NCI-H345 treated with DMSO at 0.1 percent for 48 hours (cell line): ENCODE data around the gene RNU6-9.

Source experiments
- DNase-seq: peaks from one replicate; lab custom pipeline; 2025; ENCODE audit not compliant: unreplicated experiment; lab: John Stamatoyannopoulos, UW

The RNU6-9 gene

DNA sequence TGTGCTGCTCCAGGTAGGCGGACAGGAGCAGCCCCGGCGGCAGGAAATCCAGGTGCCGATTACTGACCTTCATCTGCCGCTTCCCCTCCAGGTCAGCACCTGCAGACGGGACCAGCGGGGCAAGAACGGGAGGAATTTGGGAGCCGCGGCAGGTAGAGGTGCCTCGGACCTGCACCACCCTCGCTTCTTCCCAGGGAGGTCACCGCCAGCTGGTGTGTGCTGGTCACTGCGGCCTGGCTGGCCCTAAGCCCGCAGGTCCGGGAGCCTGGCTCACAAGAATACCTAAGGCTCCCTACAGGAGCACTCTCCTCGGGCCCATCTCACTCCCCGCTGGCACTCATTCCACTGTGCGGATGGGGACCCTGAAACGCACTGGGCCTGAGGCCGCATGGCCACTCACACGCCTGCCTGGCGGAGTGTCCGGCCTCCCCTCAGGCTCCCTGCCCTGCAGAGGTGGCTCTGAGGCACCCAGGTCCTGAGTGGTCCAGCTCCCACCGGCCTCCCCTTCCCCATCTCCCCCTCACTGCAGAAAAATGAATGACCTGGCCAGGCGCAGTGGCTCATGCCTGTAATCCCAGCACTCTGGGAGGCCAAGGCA lies 4.3 kb downstream of the RNU6-9 start:
- DNase-seq: no peak

DNA sequence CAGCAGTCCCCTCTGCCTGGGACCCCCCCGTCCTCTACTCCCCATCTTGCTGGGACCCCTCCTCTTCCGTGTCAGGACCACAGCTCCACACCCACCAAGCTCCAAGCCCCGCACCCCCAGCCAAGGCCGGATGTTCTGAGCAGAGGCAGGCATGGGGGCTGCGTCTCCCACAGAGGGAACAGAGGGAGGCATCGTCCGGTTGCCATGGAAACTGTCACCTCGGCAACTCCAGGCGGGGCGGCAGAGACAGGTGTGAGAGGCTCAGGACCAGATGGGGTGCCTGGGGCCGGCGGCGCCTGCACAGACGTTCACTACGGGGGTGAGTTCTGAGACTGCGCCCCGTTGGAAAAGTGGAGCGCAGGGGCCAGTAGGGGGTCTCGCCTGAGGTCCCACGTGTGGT lies 5.4 kb downstream of the RNU6-9 start:
- no peak for DNase-seq

DNA sequence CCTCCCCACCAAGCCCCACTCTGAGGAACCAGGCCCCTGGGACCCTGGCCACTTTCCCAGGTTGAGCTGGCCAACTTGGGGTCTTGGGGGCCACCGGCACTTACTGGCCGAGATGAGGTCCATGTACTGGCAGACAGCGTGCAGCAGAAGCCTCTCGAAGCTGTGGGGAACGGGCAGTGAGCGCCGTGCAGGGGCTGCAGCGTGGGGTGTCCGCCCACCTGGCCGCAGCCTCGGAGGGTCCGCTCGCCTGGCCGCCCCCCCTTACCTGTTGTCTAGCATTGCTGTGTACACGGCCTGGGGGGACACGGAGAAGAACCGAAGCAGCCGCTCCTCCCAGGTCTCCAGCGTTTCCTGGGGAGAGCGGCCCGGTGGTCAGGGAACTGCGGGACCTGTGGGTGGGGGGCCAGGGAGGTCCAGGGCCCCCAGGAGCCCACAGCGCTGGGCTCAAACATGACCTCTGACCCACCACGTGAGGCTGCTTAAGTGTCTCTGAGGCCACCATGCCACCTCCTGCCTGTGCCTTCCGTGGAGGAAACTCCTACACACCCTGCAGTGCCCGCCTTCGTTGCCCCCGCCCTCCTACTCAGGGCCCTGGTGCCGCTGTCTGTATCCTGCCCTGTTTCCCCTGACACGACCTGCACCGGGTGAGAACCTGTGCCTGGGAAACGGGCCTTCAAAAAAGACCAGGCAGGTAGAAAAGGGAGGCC lies 6.2 kb downstream of the RNU6-9 start:
- no peak for DNase-seq

DNA sequence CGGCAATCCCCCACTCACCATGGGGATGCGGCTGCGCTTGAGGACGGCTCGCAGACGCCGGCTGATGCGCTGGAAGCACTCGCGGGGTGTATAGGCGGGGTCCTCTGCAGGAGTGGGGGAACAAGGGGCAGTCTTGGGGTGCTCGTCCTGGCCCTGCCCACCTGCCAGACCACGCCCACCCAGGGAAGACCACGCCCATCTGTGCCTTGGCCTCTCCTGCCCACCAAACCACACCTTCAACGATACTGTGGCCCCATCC lies 6.7 kb downstream of the RNU6-9 start:
- DNase-seq: no peak

DNA sequence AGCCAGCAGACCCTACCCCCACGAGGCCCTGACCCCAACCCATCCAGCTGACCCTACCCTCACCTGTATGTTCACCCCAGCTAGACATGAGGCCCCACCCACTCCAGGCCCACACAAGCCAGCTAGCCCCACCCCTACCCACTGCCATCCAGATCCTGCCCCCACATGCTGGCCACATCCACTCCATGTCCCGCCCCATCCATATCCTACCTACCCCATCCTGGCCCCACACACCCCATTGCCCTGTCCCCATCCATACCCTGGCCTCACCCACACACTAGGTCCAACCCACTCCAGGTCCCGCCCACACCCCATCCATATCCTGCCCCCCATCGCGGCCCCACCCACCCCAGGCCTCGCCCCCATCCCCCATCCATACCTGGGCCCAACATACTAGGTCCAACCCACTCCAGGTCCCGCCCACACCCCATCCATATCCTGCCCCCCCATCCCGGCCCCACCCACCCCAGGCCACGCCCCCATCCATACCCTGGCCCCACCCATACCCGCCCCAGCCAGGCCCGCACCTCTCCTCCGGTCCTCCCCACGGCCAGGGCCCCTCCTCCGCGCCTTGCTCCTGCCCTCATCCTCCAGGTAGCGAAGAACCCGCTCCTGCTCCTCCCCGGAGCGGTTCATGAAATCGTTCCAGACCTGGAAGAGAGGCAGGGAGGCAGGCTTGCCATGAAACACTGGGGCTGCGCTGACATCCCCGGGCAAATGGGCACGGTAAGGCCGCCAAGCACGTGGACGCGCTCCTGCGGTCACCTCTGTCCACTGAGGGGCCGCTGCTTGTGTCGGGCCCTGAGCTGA lies 7.2 kb downstream of the RNU6-9 start:
- DNase-seq: no peak

DNA sequence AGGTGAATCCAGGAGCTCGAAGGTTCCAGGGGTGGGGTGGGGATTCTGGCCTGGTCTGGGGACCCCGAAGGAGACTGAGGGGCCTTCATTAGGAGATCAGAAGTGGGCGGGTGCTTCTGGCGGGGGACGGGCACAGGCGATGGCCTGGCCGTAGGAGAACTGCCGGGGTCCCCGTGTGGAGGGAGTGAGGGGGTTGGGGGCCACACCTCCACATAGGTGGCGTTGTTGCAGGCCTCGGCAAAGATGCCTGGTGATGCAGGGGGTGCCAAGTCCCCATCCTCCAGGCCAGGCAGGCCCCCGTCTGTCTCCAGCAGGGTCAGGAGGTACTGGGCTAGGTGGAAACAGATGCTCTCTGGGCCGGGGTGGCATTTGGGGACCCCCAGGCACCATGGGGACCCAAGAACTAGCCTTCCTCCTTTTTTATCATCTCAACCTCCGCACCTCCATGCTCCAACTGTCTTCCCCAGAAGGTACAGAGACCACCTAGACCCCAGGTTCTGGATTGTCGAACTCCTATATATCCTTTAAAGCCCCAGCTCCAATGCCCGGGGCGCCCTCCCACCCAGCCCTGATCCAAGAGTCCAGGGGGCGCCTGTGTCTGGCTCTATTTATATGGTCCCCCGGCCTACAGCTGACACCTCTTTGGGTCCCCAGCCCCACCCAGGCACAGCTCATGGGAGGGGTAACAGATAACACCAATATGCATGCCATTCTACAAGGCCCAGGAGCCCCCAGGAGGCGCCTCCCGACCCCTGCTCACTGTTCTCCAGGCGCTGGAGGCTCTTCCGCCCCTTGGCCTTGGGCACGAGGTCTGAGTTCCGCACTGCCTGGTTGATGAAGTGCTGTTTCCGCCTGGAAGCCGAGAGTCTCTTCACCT lies 8.2 kb downstream of the RNU6-9 start:
- DNase-seq: no peak

DNA sequence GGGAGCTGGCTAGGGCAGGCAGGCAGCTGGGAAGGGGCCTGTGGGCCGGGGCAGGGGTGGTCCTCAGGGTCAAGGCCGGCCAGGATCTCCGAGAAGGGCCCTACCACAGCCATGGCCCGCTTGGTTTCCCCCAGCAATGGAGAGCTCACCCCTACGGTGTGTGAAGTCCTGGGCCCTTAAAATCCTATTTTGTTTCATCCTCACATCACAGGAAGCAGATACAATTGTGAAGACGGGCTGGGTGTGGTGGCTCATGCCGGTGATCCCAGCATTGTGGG lies 8.7 kb downstream of the RNU6-9 start:
- no peak for DNase-seq

DNA sequence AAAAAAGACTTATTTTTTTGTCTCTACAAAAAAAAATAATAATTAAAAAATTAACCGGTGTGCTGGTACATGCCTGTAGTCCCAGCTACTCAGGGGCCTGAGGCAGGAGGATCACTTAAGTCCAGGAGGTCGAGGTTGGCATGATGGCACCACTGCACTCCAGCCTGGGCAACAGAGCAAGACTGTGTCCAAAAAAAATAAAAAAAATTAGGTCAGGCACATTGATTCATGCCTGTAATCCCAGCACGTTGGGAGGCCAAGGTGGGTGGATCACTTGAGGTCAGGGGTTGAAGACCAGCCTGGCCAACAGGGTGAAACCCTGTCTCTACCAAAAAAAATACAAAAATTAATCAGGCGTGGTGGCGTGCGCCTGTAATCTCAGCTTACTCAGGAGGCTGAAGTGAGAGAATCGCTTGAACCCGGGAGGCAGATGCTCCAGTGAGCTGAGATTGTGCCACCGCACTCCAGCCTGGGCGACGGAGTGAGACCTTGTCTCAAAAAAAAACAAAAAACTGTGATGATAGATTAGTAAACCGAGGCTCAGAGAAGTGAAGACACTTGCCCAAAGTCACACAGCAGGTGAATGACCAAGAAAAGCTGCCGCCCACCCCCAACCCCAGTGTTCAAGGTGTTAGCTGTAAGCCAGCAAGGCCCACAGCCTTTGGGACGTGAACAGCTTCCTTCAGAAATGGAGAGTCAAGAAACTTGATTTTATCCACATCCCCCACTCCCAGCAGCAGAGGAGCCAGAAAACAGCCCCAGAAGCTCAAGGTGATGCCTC lies 9.4 kb downstream of the RNU6-9 start:
- DNase-seq: no peak

DNA sequence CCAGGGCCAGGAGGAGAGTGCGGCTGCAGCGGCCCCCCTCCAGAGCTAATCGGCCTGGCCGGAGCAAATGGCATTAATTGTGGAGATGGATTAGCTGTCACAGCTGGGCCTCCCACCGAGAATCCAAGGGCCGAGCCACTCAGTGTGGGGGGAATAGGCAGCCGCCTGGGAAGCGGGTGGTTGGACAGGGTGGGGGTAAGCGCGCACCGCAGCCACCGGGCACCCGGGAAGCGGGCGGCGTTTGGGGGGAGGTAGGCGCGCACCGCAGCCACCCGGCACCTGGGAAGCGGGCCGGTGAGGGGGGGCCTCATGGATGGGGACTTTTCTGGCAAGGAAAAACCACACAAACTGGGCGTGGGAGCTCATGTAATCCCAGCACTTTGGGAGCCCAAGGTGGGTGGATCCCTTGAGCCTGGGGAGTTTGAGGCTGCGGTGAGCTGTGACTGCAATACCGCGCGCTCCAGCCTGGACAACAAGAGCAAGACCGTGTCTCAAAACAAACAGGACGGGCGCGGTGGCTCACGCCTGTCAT lies 10.0 kb downstream of the RNU6-9 start:
- DNase-seq: no peak

DNA sequence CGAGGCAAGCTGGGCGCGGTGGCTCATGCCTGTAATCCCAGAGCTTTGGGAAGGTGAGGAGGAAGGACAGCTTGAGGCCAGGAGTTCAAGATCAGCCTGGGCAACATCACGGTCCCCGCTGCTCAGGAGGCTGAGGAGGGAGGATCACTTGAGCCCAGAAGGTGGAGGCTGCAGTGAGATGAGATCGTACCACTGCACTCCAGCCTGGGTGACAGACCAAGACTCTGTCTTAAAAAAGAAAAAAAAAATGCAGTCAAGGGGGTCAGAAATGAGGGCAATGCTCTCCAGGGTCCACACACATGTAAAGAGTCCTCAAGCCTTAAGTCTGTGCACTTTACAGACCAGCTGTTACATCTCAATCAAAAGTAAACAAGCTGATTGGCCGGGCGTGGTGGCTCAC lies 11.3 kb downstream of the RNU6-9 start:
- DNase-seq: no peak

DNA sequence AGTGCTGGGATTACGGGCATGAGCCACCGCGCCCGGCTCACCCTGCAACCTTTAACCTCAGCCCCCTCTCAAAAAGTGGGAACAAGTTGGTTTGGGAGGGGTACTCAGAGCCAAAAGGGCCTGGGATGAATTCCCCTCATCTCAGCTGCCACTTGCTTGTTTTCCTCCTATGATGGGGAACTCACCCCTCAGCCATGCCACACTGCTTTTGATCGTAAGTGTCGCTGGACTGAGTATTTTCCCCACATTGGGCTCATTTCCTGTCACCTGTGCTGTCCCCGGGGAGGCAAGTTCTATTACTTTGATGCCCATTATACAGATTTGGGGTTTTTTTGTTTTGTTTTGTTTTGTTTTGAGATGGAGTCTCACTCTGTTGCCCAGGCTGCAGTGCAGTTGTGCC lies 13.2 kb downstream of the RNU6-9 start:
- DNase-seq: no peak

DNA sequence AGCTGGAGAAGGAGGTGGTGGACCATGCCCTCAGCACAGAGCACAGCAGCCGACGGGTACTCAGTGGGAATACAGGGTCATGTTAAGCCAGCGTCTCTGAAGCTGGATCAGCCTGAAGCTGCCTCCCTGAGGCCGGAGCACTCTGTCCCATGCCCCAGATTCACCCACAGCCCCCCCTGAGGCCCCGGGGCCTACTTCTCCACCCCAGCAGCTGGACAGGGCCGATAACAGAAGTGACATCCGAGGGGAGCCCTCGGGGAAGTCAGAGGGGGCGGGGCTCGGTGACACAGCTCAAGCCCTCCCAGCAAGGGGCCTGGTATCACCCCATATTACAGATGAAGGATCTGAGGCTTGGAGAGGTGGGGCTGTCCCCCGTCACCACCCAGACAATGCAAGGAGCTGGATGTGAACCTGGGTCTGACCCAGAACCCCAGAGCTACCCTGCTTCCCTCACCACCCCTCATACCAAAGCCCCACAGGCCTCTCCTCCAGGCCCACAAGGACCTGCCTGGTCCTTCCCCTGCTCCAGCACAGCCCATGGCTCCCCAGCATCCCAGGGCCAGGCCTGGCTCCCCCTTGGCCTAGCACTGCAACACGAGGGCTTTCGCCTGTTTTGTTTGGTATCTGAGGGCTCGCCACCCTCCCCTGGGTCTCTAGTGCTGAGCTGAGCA lies 14.0 kb downstream of the RNU6-9 start:
- DNase-seq: no peak

DNA sequence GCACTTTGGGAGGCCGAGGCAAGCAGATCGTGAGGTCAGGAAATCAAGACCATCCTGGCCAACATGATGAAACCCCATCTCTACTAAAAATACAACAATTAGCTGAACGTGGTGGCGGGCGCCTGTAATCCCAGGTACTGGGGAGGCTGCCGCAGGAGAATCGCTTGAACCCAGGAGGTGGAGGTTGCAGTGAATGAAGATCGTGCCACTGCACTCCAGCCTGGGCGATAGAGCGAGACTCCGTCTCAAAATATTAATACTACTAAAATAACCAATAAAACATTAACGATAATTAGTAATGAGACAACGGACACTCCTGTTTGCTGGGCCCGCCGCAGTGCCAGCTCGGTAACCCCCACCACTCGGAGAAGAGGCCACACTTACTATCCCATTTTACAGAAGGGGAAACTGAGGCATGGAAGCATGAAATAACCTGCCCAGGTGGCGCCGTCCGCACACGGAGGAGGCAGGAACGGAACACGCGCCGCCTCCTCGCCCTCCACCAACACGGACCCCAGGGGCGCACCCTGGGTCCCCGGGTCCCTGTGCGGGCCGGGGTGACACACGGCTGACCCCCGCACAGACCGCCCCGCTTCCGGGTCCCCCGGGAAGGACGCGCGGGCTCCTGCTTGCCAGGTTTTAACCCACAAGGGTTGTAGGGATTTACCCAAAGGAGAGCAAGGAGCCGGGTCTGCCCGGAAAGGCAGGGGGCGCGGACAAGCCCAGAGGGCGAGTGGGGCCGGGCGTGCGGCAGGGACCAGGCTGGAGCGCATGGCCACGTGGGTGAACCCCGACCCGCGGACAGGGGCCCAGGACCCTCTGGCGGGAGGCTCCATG lies 18.1 kb downstream of the RNU6-9 start:
- DNase-seq: no peak

DNA sequence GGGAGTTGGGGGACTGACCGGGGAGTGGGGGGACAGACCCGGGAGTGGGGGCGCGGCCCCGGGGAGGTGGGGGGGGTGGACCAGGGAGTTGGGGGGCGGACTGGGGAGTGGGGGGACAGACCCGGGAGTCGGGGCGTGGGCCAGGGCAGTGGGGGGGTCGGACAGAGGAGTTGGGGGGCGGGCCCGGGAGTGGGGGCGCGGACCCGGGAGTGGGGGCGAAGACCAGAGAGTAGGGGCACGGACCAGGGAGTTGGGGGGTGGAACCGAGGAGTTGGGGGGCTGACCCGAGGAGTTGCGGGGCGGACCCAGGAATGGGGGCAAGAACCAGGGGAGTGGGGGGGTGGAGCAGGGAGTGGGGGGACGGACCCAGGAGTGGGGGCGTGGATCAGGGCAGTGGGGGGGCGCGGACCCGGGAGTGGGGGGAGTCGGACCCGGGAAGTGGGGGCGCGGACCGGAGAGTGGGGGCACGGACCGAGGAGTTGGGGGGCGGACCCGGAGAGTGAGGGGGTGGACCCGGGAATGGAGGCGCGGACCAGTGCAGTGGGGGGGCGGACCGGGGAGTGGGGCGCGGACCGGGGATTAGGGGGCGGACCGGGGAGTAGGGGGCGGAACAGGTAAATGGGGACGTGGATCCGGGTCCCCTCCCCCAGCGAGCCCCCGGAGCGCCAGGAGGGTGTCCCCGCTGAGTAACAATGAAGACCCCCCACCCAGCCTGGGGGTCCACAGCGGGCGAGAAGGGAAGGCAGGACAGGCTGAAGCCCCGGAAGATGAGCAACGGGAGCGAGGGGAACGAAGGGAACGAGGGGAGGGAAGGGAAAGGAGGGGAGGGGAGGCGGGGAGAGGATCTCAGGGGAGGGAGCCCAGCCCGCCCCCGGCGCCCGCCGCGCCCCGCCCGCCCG lies 19.1 kb downstream of the RNU6-9 start:
- DNase-seq: no peak

DNA sequence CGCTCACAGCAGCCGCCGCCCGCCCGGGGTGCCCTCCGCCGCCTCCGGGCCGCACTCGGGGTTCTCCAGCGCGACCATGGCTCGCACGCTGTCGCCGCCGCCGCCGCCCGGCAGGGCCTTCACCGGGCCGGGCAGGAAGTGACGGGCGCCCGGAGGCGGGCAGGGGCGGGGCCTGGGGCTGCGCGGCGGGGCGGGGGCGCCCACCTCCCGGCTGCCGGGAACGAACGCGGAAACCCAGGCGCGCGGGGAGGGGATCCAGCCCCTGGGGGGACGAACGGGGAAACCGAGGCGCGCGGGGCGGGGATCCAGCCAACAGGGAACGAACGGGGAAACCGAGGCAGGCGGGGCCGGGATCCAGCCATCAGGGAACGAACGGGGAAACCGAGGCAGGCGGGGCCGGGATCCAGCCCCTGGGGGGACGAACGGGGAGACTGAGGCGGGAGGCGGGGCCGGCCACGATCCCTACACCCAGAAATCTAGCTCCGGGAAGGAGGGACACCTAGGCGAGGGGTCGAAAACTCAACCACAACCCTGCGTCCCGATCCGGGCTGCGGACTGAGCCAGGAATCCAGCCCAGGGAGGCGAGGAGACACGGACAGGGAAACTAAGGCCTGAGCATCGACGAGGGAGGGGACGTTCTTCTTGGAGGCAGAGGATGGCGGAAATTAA lies 19.9 kb downstream of the RNU6-9 start, which contains the start of gene R3HDM4:
Gene R3HDM4 (minus strand): TSS at position 140 of the 669 bp plus-strand sequence. CDS start 62 bp downstream, at position 78.
- no peak for DNase-seq

DNA sequence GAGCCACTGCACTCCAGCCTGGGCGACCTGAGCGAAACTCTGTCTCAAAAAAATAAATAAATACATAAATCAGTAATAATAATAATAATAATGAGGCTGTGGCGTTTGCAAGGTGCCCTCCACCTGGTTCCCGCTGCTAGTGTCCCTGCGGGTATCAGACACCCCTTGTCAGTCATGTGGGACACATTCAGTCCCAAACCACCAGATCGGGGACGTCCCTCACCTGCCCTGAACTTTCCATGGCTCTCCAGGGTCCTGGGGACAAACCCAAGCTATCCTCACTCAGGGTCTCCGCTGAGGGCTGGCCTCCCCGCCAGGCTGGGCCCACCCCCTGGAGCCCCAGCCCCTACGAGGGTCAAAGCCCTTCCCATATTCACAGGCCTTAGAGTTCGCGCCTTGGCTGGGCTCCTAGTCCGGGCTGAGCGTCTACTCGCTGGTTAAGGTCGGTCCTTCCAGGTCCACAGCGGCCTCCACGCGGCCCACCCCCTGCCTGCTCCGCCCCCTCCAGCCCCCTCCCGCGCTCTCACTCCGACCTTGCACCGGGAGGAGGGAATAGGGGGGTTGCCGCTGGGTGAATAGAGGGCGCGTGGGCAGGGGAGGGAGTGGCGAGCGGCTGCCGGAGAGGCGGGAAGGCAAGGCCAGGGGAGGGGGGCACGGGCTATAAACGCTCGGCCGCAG lies 23.5 kb downstream of the RNU6-9 start:
- DNase-seq: no peak
